NCI-H526 (cell line): ENCODE measurements around the gene FAM120A.

Experiments
- DNase-seq, 2 experiments: peaks; one replicate each; lab custom pipeline; 2025; lab: John Stamatoyannopoulos, UW

FAM120A gene

DNA sequence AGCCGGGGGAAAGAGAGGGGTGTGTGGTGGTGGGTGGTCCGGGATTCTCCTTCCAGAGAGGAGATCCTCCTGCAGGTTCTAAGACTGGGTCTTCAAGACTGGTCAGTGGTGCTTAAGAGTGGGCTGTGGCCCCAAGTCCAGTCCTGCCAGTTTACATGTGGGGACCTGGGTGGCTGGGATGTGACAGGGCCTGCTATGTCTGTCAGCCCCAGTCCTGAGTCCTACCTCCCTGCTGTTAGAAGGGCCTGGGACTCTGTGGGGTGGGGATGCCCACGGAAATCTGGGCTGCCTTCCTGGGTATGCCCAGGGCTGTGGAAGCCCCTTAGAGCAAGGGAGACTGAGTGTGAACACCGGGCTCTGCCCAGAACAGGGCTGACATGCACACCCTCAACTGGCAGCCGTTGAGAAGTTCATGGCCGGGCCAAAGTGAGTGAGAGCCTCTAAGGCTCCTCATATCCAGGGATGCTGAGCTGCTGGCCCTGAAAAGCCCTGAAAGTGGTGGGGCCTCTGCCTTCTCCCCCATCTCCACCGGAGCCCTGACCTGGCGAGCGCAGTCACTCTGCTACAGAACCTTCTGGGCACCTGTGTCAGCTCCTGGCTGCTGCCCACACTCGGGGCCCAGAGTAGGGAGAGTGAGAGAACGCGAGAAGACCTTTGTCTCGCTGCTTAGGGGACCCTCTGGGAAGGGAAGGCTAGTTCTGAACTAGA is 126.6 kb downstream of the FAM120A start:
- peak in 1 of 2 experiments; percentile 10 for DNase-seq

DNA sequence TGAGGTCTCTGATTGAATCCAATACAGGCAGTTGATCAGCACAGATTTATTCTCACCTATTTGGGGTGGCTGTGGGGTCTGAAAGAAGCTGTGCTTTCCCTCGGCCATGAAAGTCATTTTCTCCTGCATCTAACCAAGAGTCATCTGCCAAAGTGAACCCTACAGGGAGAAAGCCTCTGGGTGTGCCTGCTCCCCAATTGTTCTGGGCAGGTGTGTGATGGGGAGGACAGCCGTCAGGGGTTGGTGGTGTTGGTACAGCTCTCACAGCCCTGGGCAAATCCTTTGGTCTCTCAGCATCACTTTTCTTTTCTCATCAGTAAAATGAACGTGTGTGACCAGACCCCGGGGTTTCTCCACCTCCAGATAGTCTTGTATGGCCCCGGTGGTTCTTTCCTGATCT is 127.4 kb downstream of the FAM120A start:
- no peak for DNase-seq

- DNase-seq, result no peak
Measured at GRCh38 chr9:93579711-93580516, 128.4 kb downstream of the FAM120A start.

DNA sequence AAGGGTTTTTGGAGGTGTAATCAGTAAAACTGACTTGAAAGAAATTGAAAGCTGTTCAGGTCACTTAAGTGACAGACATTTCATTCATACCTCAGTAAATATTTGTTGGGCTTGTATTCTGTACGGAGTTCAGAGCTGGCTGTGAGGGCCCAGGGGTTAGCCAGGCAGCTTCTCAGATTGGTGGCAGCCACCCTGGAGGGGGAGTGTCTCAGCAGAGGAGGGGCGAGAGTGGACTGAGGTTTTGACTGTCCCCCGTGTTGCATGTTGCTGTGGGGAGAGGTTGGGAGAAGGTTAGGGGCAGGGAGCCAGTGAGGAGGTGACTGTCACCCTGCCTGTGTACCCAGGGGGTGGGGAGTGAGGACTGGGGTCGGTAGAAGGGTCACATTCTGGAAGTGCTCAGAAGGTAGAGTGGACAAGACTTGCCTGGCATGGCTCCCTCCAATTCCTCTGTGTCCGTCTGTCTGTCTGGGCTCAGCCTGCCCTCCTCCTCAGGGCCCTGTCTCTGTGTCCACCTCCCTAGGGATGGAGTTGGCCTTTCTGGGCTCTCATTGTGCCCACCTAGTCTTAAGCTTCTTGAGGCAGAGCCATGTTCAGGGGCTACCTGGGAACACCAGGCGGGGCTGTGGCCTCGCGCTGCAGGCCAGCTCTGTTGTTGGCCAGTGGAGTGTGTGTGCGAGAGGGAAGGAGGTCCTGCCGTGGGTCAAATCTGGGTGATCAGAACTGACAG is 129.3 kb downstream of the FAM120A start:
- no peak for DNase-seq

DNA sequence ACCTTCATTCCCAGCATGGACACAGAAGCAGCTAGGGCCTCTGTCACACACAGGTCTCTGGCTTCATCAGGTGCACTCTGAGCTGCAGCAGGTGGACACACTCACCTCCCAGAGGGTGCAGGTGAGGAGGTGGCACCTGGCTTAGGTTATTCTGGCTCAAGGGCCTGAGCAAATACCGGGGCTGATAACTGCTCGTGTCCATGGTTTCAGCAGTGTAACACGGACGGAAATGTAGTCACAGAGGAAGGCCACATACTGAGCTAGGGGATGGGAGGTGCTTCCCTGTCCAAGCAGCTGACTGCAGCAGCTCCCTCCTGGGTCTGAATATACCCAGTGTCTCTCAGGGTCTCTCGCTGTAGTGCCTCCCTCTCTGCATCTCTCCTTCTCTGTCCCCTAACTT is 130.6 kb downstream of the FAM120A start:
- no peak for DNase-seq

- no peak for DNase-seq
Measured at GRCh38 chr9:93582550-93582949, 131.1 kb downstream of the FAM120A start.

DNA sequence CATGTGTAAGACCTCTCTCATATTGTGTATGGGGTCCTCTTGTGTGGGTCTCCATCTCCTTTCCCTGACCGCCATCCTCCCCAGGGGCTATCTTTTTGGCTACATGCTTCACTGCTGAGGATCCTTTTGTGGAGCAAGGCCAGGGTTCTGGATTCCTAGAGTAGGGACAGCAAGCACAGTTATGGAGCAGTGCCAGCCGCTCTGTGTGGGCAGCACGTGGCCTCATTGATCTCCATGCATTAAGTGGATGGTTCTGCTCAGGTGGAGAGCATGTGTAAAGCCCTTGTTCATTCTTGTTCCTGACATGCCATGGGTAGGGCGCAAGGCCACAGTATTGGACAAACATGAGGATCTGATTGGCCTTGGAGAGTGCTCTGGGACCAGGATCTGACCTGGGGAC is 133.8 kb downstream of the FAM120A start:
- no peak for DNase-seq

DNA sequence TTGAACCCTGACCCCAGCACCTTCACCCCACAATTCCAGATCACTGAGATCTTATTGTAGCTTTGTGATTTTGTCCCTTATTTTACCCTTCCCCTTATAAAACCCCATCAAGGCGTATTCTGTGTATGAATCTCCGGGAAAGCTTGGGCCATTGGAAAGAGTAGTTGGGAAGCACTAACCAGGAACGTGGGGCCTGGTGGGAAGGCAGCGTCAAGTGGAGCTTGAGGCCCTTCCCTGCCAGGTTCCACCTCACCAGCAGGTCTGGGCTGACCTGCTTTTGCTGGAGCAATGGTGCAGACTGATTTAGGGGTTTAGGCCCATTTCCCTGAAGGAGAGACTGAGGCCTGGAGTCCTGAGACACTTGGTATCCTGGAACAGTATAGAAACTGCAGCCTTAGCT is 134.2 kb downstream of the FAM120A start:
- DNase-seq, result no peak

- DNase-seq, result no peak
Measured at GRCh38 chr9:93586290-93587057, 135.0 kb downstream of the FAM120A start.

DNA sequence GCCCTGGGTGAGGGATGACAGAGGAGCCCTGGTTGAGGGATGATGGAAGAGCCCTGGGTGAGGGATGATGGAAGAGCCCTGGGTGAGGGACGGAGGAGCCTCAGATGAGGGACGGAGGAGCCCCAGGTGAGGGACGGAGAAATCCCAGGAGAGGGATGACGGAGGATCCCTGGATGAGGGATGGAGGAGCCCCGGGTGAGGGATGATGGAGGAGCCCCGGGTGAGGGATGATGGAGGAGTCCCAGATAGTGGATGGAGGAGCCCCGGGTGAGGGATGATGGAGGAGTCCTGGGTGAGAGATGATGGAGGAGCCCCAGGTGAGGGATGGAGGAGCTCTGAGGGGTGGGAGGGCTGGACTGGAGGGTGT is 135.8 kb downstream of the FAM120A start:
- no peak for DNase-seq

DNA sequence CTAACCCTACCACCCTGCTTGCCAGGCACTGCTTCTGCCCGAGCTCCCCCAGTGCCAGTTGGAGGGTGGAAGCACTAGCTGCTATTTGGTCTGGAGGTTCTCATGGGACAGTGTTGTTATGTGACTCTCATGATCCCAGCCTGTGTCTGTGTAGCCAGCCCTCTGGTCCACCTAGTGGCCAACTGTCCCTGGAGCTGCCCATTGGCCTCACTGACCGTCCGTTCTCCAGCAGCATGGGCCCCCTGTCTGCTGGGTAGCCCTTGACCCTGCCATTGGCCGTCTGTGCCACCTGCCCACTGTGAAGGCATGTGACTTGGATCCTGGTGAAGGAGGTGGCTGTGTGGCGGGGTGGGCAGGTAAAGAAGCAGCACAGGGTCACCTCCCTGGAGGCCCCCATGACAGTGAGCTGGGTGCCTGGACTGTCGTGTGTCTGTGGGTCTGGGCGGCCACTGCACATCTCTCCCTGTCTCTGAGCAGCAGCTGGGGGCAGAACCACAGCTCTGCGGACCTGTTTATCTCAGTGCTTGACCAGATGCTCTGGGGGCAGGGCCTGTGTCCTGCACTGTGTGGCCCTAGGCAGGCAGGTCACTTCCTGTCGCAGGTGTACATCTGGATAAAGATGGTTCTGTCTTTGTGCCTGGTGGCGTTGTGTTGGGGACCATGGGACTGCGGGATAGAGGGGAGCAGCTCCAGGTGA is 136.3 kb downstream of the FAM120A start:
- no peak for DNase-seq

GRCh38 chr9:93588641-93589609 is 137.4 kb downstream of the FAM120A start:
- no peak for DNase-seq

- DNase-seq, result no peak
Measured at GRCh38 chr9:93589688-93590087, 138.2 kb downstream of the FAM120A start.

DNA sequence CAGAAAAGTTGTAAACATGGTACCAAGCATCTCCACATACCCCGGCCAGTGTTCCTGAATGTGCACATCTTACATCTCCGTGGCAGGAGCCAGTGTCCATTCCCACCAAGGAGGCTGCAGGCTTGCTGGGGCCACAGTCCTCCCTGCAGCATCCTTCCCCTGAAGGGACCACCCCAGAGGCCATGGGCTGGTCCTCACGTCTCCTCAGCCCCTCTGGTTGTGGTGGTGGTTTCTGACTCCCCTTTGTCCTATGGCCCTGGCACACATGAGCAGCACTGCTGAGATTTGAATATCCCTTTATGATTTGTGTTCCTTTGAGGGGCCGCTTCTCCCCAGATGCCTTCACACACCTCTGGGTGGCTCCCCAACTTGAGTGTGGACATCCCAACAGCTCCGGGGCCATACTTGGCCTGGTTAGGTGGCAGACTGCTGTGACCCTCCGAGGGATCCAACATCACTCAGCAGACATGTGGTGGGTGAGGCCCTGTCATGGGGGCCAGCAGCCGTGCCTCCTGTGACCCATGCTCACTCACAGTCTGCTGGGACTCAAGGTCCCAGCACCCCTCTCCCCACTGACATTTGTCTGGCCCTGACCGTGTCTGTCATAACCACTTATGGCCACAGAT is 139.2 kb downstream of the FAM120A start:
- DNase-seq, result no peak

GRCh38 chr9:93591301-93592007 is 140.0 kb downstream of the FAM120A start:
- no peak for DNase-seq

DNA sequence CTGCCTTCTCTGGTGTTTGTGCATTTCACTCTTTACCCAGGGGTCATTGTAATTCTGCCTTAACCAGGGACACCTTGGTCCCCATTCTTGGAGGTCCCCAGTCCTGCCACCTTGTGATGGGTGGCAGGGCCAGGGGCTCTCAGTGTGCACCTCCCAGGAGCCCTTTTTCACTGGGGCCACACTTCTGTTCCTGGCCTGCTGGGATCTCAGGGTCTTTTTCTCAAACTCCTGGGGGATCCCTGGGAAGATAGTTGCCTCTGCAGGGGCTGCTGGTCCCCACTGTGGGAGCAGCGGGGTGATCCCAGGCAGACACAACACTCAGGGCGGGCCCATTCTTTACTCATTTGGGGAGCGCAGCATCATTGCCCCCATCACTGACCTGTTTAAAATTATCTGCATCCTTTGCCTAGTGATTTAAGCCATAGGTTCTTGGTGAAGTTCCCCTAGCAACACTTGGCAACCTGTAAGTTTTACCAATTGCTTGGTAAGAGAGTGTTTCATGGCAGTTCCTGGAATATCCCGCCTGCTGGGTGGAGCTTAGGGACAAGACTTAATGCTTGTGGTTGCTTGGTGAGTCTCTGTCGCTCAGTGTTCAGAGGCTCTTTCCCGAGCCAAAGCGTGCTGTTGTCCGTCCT is 140.6 kb downstream of the FAM120A start:
- no peak for DNase-seq

GRCh38 chr9:93592643-93593021 is 141.1 kb downstream of the FAM120A start:
- DNase-seq, result peak; percentile 8 to 43

GRCh38 chr9:93593144-93593658 is 141.7 kb downstream of the FAM120A start:
- DNase-seq, result peak in 1 of 2 experiments; percentile 21
